A549 (cell line): Measurements from ENCODE around the gene MBNL1. TPM values are rescaled to one million over a fixed set of nuclear protein-coding genes. Genes with fewer than 3 reads are reported as not detected.

Experiments used
- ATAC-seq, 2 experiments: fragments of 200-7000 bp in 1 of 2; fragments of >200 bp in 1 of 2; cut with Nextera tagmentation in 1 of 2; cut with Tn5 transposase in 1 of 2; 3 replicates each; pipeline versions ENCODE4 v1.8.0 to v1.9.1; 2018 to 2020; ENCODE audit warnings: mild to moderate bottlenecking in 1 of 2, moderate library complexity in 1 of 2
- CTCF ChIA-PET: fragments of 300-600 bp; sonication (Branson Sonifier 250); formaldehyde crosslinking; extraction: SDS; loops from one replicate; lab custom pipeline; 2021; ENCODE audit warnings: antibody characterized with exemption, inconsistent platforms; lab: Yijun Ruan, JAX
- POLR2A ChIA-PET: fragments of 350-600 bp; formaldehyde crosslinking; extraction: SDS; loops from one replicate; lab custom pipeline; 2021; ENCODE audit warnings: antibody characterized with exemption, inconsistent platforms; lab: Yijun Ruan, JAX
- DNase-seq, 2 experiments: peaks; one replicate each; pipeline versions ENCODE4 v3.0.0 to v3.0.0-alpha.2; 2011 to 2016; ENCODE audit warnings: low read depth in 1 of 2, low spot score in 1 of 2
- FAIRE-seq: peaks from 2 replicates; lab custom pipeline; 2011; peaks lifted over from hg19 to GRCh38; lab: Jason Lieb, UNC
- H3K27ac ChIP-seq, 2 experiments: fragments of >200 bp; sonication (Bioruptor Twin); formaldehyde crosslinking; 3 replicates each; pipeline ENCODE4 v1.5.1; 2016 to 2017
- H3K4me1 ChIP-seq: fragments of >200 bp; sonication (Bioruptor Twin); formaldehyde crosslinking; 3 replicates; pipeline ENCODE4 v1.6.1; 2016
- H3K4me2 ChIP-seq: fragments of >200 bp; sonication (Bioruptor Twin); formaldehyde crosslinking; 3 replicates; pipeline ENCODE4 v1.6.1; 2016
- H3K4me3 ChIP-seq: fragments of >200 bp; sonication (Bioruptor Twin); formaldehyde crosslinking; 3 replicates; pipeline ENCODE4 v1.5.1; 2016
- H3K9me3 ChIP-seq: fragments of >200 bp; sonication (Bioruptor Twin); formaldehyde crosslinking; 3 replicates; pipeline ENCODE4 v1.6.1; 2016
- CBX2 ChIP-seq: fragments of 200-600 bp; sonication (generic); IDR thresholded peaks from 2 replicates; pipeline ENCODE4 v1.6.1; 2016; ENCODE audit warnings: low read depth, mild to moderate bottlenecking, borderline replicate concordance
- CHD4 ChIP-seq: fragments of 200-600 bp; sonication (generic); IDR thresholded peaks from 2 replicates; pipeline ENCODE4 v1.6.1; 2016; ENCODE audit warnings: antibody characterized with exemption, mild to moderate bottlenecking, borderline replicate concordance
- EHF ChIP-seq: fragments of 250-450 bp; sonication (Bioruptor Pico); IDR thresholded peaks from 2 replicates; pipeline ENCODE4 v1.5.0; 2020; ENCODE audit warnings: mild to moderate bottlenecking
- FOXS1 ChIP-seq: fragments of 250-450 bp; sonication (Bioruptor Pico); IDR thresholded peaks from 2 replicates; pipeline ENCODE4 v1.5.0; 2020; ENCODE audit warnings: mild to moderate bottlenecking, moderate library complexity
- GATA3 ChIP-seq: IDR thresholded peaks from 2 replicates; pipeline ENCODE4 v1.6.1; 2012; ENCODE audit warnings: borderline replicate concordance
- HOXA7 ChIP-seq: fragments of 250-450 bp; sonication (Bioruptor Pico); IDR thresholded peaks from 2 replicates; pipeline ENCODE4 v1.5.0; 2020; ENCODE audit warnings: mild to moderate bottlenecking, moderate library complexity
- JUN ChIP-seq, 2 experiments: fragments of >200 bp; sonication (Bioruptor Twin); formaldehyde crosslinking; IDR thresholded peaks; 2 replicates in 1 of 2; 3 replicates in 1 of 2; pipeline ENCODE4 v1.6.1; 2016 to 2017
- KDM1A ChIP-seq: fragments of 200-600 bp; sonication (generic); IDR thresholded peaks from 2 replicates; pipeline ENCODE4 v1.6.1; 2016; ENCODE audit warnings: low read depth, mild to moderate bottlenecking
- MAX ChIP-seq: IDR thresholded peaks from 2 replicates; pipeline ENCODE4 v1.6.1; 2012
- MAZ ChIP-seq: fragments of 150-350 bp; IDR thresholded peaks from 2 replicates; pipeline ENCODE4 v1.6.1; 2014; ENCODE audit warnings: antibody characterized with exemption, low read depth, low read length, borderline replicate concordance
- RAD21 ChIP-seq, 2 experiments: fragments of >200 bp in 1 of 2; sonication (Bioruptor Twin) in 1 of 2; formaldehyde crosslinking in 1 of 2; IDR thresholded peaks in 1 of 2; conservative IDR thresholded peaks in 1 of 2; 2 replicates in 1 of 2; 3 replicates in 1 of 2; pipeline ENCODE4 v1.6.1; 2012 to 2018; ENCODE audit warnings: inconsistent platforms in 1 of 2
- RCOR1 ChIP-seq: fragments of 150-350 bp; IDR thresholded peaks from 2 replicates; pipeline ENCODE4 v1.6.1; 2014; ENCODE audit warnings: antibody characterized with exemption, low read length, low read depth
- REST ChIP-seq: fragments of 200-600 bp; sonication (generic); IDR thresholded peaks from 2 replicates; pipeline ENCODE4 v1.6.1; 2016; ENCODE audit warnings: antibody characterized with exemption, mild to moderate bottlenecking, moderate library complexity
- SMC3 ChIP-seq: fragments of >200 bp; sonication (Bioruptor Twin); formaldehyde crosslinking; IDR thresholded peaks from 3 replicates; pipeline ENCODE4 v1.6.1; 2018; ENCODE audit warnings: inconsistent platforms
- SREBF2 ChIP-seq: fragments of 450-650 bp; IDR thresholded peaks from 2 replicates; pipeline ENCODE4 v1.6.1; 2014; ENCODE audit warnings: mild to moderate bottlenecking, moderate library complexity
- TP53 ChIP-seq: fragments of 250-450 bp; sonication (Bioruptor Pico); IDR thresholded peaks from 2 replicates; pipeline ENCODE4 v1.5.0; 2021; ENCODE audit warnings: mild to moderate bottlenecking, moderate library complexity
- USF2 ChIP-seq: fragments of 450-650 bp; IDR thresholded peaks from 2 replicates; pipeline ENCODE4 v1.6.1; 2014; ENCODE audit warnings: antibody characterized with exemption
- ZFP36 ChIP-seq: fragments of 450-650 bp; IDR thresholded peaks from 2 replicates; pipeline ENCODE4 v1.6.1; 2014; ENCODE audit warnings: borderline replicate concordance; ENCODE audit not compliant: partially characterized antibody
- WGBS: methylation state at CpG from one replicate; pipeline ENCODE4 v1.1.6; 2017; ENCODE audit errors: missing lambda C conversion rate; 5-methylcytosine and 5-hydroxymethylcytosine counted together
- polyA plus RNA-seq, 4 experiments: library from polyadenylated mRNA; depleted of rRNA in 3 of 4; stranded (reverse); fragments of >200 nt; fragmentation: RNase III in 1 of 4; extraction: RNeasy Plus Mini Kit Qiagen cat#74134 plus additional on column Dnase treatment in 1 of 4; gene quantifications; 2 replicates in 3 of 4; 3 replicates in 1 of 4; pipeline ENCODE4 v1.2.3, GENCODE V29; 2011 to 2017
- TF ChIP-seq, protein P1 (sequence below): IDR thresholded peaks from 2 replicates; pipeline ENCODE4 v1.6.1; 2012

MBNL1 gene
- polyA plus RNA-seq, 2 of the 4 experiments (the other 2 are of a cell fraction) = 60.5 to 92.5 TPM

- TF ChIP-seq, protein P1, sequence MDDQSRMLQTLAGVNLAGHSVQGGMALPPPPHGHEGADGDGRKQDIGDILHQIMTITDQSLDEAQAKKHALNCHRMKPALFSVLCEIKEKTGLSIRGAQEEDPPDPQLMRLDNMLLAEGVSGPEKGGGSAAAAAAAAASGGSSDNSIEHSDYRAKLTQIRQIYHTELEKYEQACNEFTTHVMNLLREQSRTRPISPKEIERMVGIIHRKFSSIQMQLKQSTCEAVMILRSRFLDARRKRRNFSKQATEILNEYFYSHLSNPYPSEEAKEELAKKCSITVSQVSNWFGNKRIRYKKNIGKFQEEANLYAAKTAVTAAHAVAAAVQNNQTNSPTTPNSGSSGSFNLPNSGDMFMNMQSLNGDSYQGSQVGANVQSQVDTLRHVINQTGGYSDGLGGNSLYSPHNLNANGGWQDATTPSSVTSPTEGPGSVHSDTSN = no peak
- no peak for TF ChIP-seq USF2
- no peak for TF ChIP-seq TP53 (CRISPR knock-in tag)
- no peak for TF ChIP-seq RCOR1
- TF ChIP-seq JUN (IDR thresholded peaks at IDR 0.05) = no peak
- no peak for TF ChIP-seq FOXS1 (CRISPR knock-in tag)
- TF ChIP-seq REST = no peak
- TF ChIP-seq EHF (CRISPR knock-in tag) = no peak
Observed at GRCh38 chr3:152447511-152447910, 178.8 kb downstream of the MBNL1 start (continued).

GRCh38 chr3:152448091-152448490 lies 179.4 kb downstream of the MBNL1 start:
- Histone ChIP-seq H3K9me3 (no peaks in the 10 kb centered on the region), H3K4me3 (no peak overlapping the region), H3K4me1 (peaks cover 24% of the 10 kb centered on the region), H3K4me2 (no peak overlapping the region), H3K27ac (no peak overlapping the region)
- TF ChIP-seq RAD21 (conservative IDR thresholded peaks at IDR 0.05 in 1 of 2, IDR thresholded peaks at IDR 0.05 in 1 of 2) (no peak), MAX (no peak), MAZ (no peak), KDM1A (no peak), ZFP36 (no peak)
- ChIA-PET POLR2A (no interaction called here), CTCF (interaction anchor here (0.8 to 1.7 kb wide), 2 partner anchors 19 to 264 kb away, joined by 3 to 4 read pairs; no protein-coding TSS in a partner anchor)
- DNase-seq (no peak), FAIRE-seq (no peak), ATAC-seq (no peak)
- 84% methylated on average over 1 of the region's 1 CpG for WGBS

DNA sequence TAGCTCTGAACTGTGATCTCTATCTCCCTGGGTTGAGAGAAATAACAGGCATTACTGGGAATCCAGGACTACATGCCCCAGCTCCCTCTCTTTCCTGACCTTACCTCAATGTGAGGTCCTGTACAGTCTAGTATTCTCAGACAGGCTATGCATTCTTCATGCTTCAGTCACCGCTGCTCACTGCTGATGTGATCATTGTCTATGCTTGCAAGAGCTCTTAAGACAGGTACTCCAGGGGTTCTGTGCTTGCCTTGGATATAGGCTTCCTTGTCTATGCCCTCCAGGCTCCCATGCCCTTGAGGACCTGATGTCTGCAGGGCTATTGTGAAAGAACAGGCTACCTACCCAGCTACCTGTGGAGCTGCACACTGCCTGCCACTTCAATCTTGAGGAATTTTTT lies 183.6 kb downstream of the MBNL1 start:
- peak in 1 of 2 experiments; percentile 33 for DNase-seq
- WGBS = 78% methylated on average over 1 of the region's 1 CpG
- H3K4me3 ChIP-seq = no peak overlapping the region
- no peak overlapping the region for H3K4me2 ChIP-seq
- no peak for FAIRE-seq
- no peaks in the 10 kb centered on the region for H3K4me1 ChIP-seq
- peak; percentile 76 to 83; a peak in 5 of 6 replicates for ATAC-seq
- H3K9me3 ChIP-seq = no peaks in the 10 kb centered on the region
- POLR2A ChIA-PET = no interaction called here
- no peak for TF ChIP-seq SREBF2
- no peak for TF ChIP-seq CBX2
- no peak for TF ChIP-seq HOXA7 (CRISPR knock-in tag)
- no peak for TF ChIP-seq CHD4
- TF ChIP-seq GATA3 = no peak
- TF ChIP-seq USF2 = no peak
- no peak for TF ChIP-seq KDM1A
- no peak for TF ChIP-seq SMC3
- no peak overlapping the region for H3K27ac ChIP-seq
- CTCF ChIA-PET = interaction anchor here (1.0 to 1.3 kb wide), 3 partner anchors 9 to 184 kb away, joined by 3 read pairs; partner anchors contain the start of gene MBNL1
